ENCODE results near the gene ATP1B3. TPM values are rescaled to one million over a fixed set of nuclear protein-coding genes. Genes with fewer than 3 reads are reported as not detected.
A peak's percentile ranks its signal among the peaks of the same experiment; 100 is the strongest.
"Not testable (repeated sequence)": the region's sequence is repeated elsewhere in the genome, so short reads cannot be mapped to it uniquely, and the experiment has no call there.

ATP1B3 gene
- total and polyA plus RNA-seq, 10 of the 15 experiments (the other 5 are each of a cell fraction or from before 2014, with no cell fraction given), result 41.4 to 200 (median 94.0) TPM

DNA sequence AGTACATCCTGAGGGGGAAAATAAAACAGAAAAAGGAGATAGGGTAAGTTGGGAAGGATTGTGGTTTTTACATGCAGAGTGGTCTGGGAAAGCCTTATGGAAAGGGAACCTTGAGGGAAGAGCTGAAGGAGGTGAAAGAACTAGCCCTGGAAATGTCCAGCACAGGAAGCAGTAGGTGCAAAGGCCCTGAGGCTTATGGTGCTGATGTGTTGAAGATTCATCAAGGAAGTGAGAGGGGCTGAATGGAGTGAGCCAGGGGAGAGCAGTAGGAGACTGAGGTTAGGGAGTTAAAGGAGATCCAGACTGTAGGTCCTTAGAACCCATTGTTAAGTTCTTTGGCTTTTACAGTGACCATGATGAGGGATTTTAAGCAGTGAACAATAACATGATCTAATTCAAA lies 33.0 kb downstream of the ATP1B3 start:
- H3K36me3 ChIP-seq (ENCODE audit: control insufficient read depth in 2 of 2, insufficient read depth in 2 of 2, low read length in 1 of 2), result peaks cover 8 to 16% of the 10 kb centered on the region in 2 experiments
- H3K4me3 ChIP-seq, result no peak overlapping the region
- H3K4me2 ChIP-seq (ENCODE audit: control insufficient read depth, insufficient read depth), result no peak overlapping the region
- TF ChIP-seq FOXM1 (IDR thresholded peaks at IDR 0.05; ENCODE audit: low read depth, low read length) (no peak), SMARCA5 (IDR thresholded peaks at IDR 0.05) (no peak), MTA3 (IDR thresholded peaks at IDR 0.05; ENCODE audit: borderline replicate concordance, low read length) (no peak), NFYA (IDR thresholded peaks at IDR 0.05; ENCODE audit: borderline replicate concordance, low read depth, low read length) (no peak), KAT2A (conservative IDR thresholded peaks at IDR 0.05; ENCODE audit: control insufficient read depth, low read depth, low read length) (no peak), POU2F2 (IDR thresholded peaks at IDR 0.05; ENCODE audit: borderline replicate concordance, low read depth, low read length) (no peak)
- CTCF ChIA-PET, result interaction anchor here (1.1 to 1.8 kb wide), 2 partner anchors 16 to 171 kb away, joined by 3 to 6 read pairs; partner anchors contain the start of gene RNF7
- no peak overlapping the region for H2AFZ ChIP-seq (ENCODE audit: control insufficient read depth, low read depth, low read length)
- BruUV-seq (replicated peaks), result TSS peak; percentile 14
- in situ Hi-C loops (cut with MboI), result no loop called here
- no peaks in the 10 kb centered on the region for H4K20me1 ChIP-seq (ENCODE audit: control insufficient read depth, insufficient read depth)
- no peak for DNase-seq (ENCODE audit: low read depth, low spot score)
- H3K27ac ChIP-seq (ENCODE audit: control insufficient read depth, insufficient read depth), result no peak overlapping the region
- ATAC-seq, result no peak
- no peak for FAIRE-seq
- H3K79me2 ChIP-seq (ENCODE audit: control insufficient read depth, insufficient read depth, low read length), result no peaks in the 10 kb centered on the region
- no peak overlapping the region for H3K9ac ChIP-seq (ENCODE audit: control insufficient read depth, insufficient read depth, low read length)
- no peaks in the 10 kb centered on the region for H3K4me1 ChIP-seq (ENCODE audit: control insufficient read depth, insufficient read depth, low read length)
- intact Hi-C loops (cut with micrococcal nuclease; ENCODE audit: unreplicated experiment), result no loop called here
- RAD21 ChIA-PET (ENCODE audit: unreplicated experiment), result no interaction called here
- POLR2A ChIA-PET, result no interaction called here
- SMC1A ChIA-PET (ENCODE audit: uncharacterized antibody, unreplicated experiment), result interaction anchor here (1.2 kb wide), 2 partner anchors 34 to 169 kb away, joined by 3 read pairs; no protein-coding TSS in a partner anchor
- no peaks in the 10 kb centered on the region for H3K27me3 ChIP-seq (replicated peaks in 1 of 2; ENCODE audit: control insufficient read depth in 2 of 2, insufficient read depth in 2 of 2, low read length in 1 of 2)
- no peaks in the 10 kb centered on the region; the same call in 2 of the 3 replicates for H3K9me3 ChIP-seq (replicated peaks; ENCODE audit: control insufficient read depth, insufficient read depth, low read length)

DNA sequence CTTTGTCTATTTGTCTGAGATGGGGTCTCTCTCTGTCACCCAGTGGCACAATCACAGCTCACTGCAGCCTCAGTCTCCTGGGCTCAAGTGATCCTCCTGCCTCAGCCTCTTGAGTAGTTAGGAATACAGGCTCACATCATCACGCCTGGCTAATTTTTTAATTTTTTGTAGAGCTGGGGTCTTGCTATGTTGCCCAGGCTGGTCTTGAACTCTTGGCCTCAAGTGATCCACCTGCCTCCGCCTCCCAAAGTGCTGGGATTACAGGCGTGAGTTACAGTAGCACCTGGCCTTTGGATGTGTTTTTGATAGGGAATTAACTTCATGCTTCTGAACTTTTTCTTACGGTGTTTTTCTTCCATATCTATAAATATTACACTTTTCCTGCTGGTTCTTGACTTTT lies 33.5 kb downstream of the ATP1B3 start:
- H3K27ac ChIP-seq (ENCODE audit: control insufficient read depth, insufficient read depth); SMC1A ChIA-PET (ENCODE audit: uncharacterized antibody, unreplicated experiment); POLR2A ChIA-PET; BruUV-seq (replicated peaks); H3K9me3 ChIP-seq (replicated peaks; ENCODE audit: control insufficient read depth, insufficient read depth, low read length); H4K20me1 ChIP-seq (ENCODE audit: control insufficient read depth, insufficient read depth); H3K4me2 ChIP-seq (ENCODE audit: control insufficient read depth, insufficient read depth); FAIRE-seq; RAD21 ChIA-PET (ENCODE audit: unreplicated experiment); H3K4me3 ChIP-seq; ATAC-seq; H3K4me1 ChIP-seq (ENCODE audit: control insufficient read depth, insufficient read depth, low read length); DNase-seq (ENCODE audit: low read depth, low spot score); H3K27me3 ChIP-seq (replicated peaks in 1 of 2; ENCODE audit: control insufficient read depth in 2 of 2, insufficient read depth in 2 of 2, low read length in 1 of 2); H3K9ac ChIP-seq (ENCODE audit: control insufficient read depth, insufficient read depth, low read length); in situ Hi-C loops (cut with MboI); H3K79me2 ChIP-seq (ENCODE audit: control insufficient read depth, insufficient read depth, low read length); H2AFZ ChIP-seq (ENCODE audit: control insufficient read depth, low read depth, low read length): not testable (repeated sequence)
- H3K36me3 ChIP-seq (ENCODE audit: control insufficient read depth in 2 of 2, insufficient read depth in 2 of 2, low read length in 1 of 2), result peaks cover 8 to 16% of the 10 kb centered on the region in 2 experiments
- WGBS (ENCODE audit: insufficient coverage, insufficient replicate concordance, low lambda C conversion rate, missing lambda C conversion rate), result 99% methylated on average over 4 of the region's 4 CpGs
- CTCF ChIA-PET, result interaction anchor here (1.1 kb wide), 1 partner anchor 171 kb away, joined by 3 read pairs; the partner anchor contains the start of gene RNF7
- intact Hi-C loops (cut with micrococcal nuclease; ENCODE audit: unreplicated experiment), result loop anchor here (10.0 kb wide), 1 partner anchor 335 kb away; no protein-coding TSS in a partner anchor

Measured in GM12878 (cell line).